ENCODE data around the gene KIF23.

GRCh38 chr15:69414701-69415167 is 585 bp downstream of the KIF23 start:
- TF ChIP-seq CTCF (IDR thresholded peaks at IDR 0.05) (no peak), POLR2A (IDR thresholded peaks at IDR 0.05) (no peak)

Data from lower leg skin (tissue), 3 donors.